Endothelial cell (in vitro differentiated cells): ENCODE data around the gene MUC12. TPM values are rescaled to one million over a fixed set of nuclear protein-coding genes. Genes with fewer than 3 reads are reported as not detected.

ENCODE experiments used
- DNase-seq: peaks from one replicate; pipeline ENCODE4 v3.0.0; 2021; ENCODE audit warnings: low spot score
- H3K27ac Mint-ChIP-seq: one replicate; pipeline ENCODE4 v1.8.0; 2021; ENCODE audit warnings: mixed read lengths, inconsistent platforms; ENCODE audit not compliant: unreplicated experiment
- H3K27me3 Mint-ChIP-seq: one replicate; pipeline ENCODE4 v1.8.0; 2021; ENCODE audit warnings: mild to moderate bottlenecking, moderate library complexity, mixed read lengths, inconsistent platforms; ENCODE audit not compliant: unreplicated experiment
- H3K36me3 Mint-ChIP-seq: one replicate; pipeline ENCODE4 v1.8.0; 2021; ENCODE audit warnings: mild to moderate bottlenecking, low read depth, mixed read lengths, inconsistent platforms; ENCODE audit not compliant: unreplicated experiment
- H3K4me1 Mint-ChIP-seq: one replicate; pipeline ENCODE4 v1.8.0; 2021; ENCODE audit warnings: mild to moderate bottlenecking, mixed read lengths, inconsistent platforms; ENCODE audit not compliant: unreplicated experiment
- H3K4me3 Mint-ChIP-seq: one replicate; pipeline ENCODE4 v1.8.0; 2021; ENCODE audit warnings: mild to moderate bottlenecking, mixed read lengths, inconsistent platforms; ENCODE audit not compliant: unreplicated experiment
- H3K9me3 Mint-ChIP-seq: one replicate; pipeline ENCODE4 v1.8.0; 2021; ENCODE audit warnings: mixed read lengths, inconsistent platforms; ENCODE audit not compliant: unreplicated experiment
- total RNA-seq: library from RNA; stranded (reverse); fragmentation: NEBNext Ultra II Directional; extraction: Animal tissue kit (Norgen Biotek cat#: 25700); gene quantifications from one replicate; pipeline ENCODE4 v1.2.1, GENCODE V29; 2021; ENCODE audit not compliant: unreplicated experiment
- TF ChIP-seq, protein P1 (sequence below): fragments of 200-600 bp; sonication (generic); IDR thresholded peaks from one replicate; pipeline ENCODE4 v1.5.0; 2021; ENCODE audit warnings: antibody characterized with exemption; ENCODE audit not compliant: unreplicated experiment

Gene MUC12
- total RNA-seq, 1 donor from 2014 or later: 1.3 TPM

DNA sequence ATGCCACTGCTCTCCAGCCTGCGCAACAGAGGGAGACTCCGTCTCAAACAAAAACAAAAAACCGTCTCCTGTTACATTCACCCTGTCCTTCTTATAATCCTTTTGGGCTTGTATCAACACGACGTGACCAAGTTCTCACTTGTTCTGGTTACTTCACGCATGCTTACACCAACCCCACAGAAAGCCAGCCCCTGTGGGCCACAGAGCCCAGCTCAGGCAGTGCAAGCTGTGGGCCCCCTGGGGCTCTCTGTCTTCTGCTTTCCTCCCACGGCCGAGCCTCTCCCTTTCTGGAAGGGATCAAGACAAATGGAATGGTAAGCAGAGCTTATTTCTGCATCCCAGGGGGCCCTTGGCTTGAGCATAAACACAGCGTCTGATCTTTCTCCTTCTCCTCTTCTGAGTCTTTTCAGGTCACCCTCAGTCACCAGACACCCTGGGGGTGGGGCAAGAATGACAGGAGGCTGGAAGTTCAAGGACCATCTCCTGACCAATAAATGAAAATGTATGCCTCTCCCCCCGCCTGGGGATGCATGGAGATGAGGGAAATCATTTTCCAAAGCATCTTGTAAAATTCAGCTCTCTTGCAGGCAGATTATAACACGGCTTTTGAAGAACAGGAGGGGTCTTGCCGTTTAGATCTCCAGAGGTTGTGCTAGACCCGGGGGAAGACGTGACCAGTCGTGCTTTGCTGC, 96.9 kb downstream of the MUC12 start:
- H3K27me3 Mint-ChIP-seq: peaks cover 8% of the 10 kb centered on the region
- no peaks in the 10 kb centered on the region for H3K4me1 Mint-ChIP-seq
- DNase-seq: no peak
- TF ChIP-seq, protein P1, sequence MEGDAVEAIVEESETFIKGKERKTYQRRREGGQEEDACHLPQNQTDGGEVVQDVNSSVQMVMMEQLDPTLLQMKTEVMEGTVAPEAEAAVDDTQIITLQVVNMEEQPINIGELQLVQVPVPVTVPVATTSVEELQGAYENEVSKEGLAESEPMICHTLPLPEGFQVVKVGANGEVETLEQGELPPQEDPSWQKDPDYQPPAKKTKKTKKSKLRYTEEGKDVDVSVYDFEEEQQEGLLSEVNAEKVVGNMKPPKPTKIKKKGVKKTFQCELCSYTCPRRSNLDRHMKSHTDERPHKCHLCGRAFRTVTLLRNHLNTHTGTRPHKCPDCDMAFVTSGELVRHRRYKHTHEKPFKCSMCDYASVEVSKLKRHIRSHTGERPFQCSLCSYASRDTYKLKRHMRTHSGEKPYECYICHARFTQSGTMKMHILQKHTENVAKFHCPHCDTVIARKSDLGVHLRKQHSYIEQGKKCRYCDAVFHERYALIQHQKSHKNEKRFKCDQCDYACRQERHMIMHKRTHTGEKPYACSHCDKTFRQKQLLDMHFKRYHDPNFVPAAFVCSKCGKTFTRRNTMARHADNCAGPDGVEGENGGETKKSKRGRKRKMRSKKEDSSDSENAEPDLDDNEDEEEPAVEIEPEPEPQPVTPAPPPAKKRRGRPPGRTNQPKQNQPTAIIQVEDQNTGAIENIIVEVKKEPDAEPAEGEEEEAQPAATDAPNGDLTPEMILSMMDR: no peak
- H3K4me3 Mint-ChIP-seq: no peak overlapping the region
- H3K9me3 Mint-ChIP-seq: no peaks in the 10 kb centered on the region
- H3K36me3 Mint-ChIP-seq: no peaks in the 10 kb centered on the region
- no peak overlapping the region for H3K27ac Mint-ChIP-seq

DNA sequence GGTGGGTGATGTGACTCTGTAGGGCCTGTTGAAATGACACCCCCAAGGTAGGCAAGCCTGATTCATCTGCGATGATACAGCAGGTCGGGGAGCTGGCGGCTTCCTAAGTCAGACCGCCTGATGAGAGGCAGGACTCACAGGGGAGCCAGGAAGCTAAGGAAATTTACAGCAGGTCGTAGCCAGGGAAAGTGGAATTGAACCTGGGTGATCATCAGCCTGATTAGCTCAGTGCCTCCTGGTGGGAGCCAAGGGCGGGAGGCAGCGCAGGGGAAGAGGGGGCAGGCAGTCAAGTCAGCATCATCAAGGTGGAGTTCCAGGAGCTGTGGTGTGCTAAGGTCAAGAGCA, 97.4 kb downstream of the MUC12 start:
- DNase-seq: no peak
- Mint-ChIP-seq H3K9me3 (no peaks in the 10 kb centered on the region), H3K27ac (no peak overlapping the region), H3K4me1 (no peaks in the 10 kb centered on the region), H3K27me3 (peaks cover 8% of the 10 kb centered on the region), H3K4me3 (no peak overlapping the region), H3K36me3 (no peaks in the 10 kb centered on the region)
- TF ChIP-seq, protein P1: no peak

DNA sequence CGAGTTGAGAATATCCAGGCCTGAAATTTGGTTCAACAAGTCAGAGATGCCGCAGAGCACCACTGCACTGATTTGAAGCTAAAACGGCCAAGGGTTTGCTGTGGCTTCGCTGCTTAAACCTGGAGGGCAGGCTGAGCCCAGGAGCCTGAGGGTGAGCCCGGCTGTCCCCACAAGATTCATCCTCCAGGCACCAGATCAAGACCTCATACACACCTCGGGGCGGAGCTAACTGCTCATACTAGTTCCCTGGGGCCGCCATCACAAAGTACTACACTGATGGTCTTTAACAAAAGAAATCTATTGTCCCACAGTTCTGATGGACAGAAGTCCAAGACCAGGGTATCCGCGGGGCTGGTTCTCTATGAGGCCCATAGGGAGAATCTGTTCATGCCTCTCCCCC, 99.0 kb downstream of the MUC12 start:
- DNase-seq: no peak
- H3K9me3 Mint-ChIP-seq: no peaks in the 10 kb centered on the region
- H3K36me3 Mint-ChIP-seq: no peaks in the 10 kb centered on the region
- peaks cover 8% of the 10 kb centered on the region for H3K27me3 Mint-ChIP-seq
- H3K4me3 Mint-ChIP-seq: no peak overlapping the region
- TF ChIP-seq, protein P1: no peak
- H3K4me1 Mint-ChIP-seq: no peaks in the 10 kb centered on the region
- H3K27ac Mint-ChIP-seq: no peak overlapping the region

Other genes with a start within 250 kb of the MUC12 start
- 0.33 TPM for gene EPO, start 249.1 kb upstream of the MUC12 start, total RNA-seq
- 0.05 TPM for gene ZAN, start 236.0 kb upstream of the MUC12 start, total RNA-seq
- gene EPHB4, start 142.0 kb upstream of the MUC12 start, total RNA-seq: 288 TPM
- gene SLC12A9, start 116.9 kb upstream of the MUC12 start, total RNA-seq: 60.5 TPM
- 93.8 TPM for gene TRIP6, start 102.2 kb upstream of the MUC12 start, total RNA-seq
- gene SRRT, start 94.5 kb upstream of the MUC12 start, total RNA-seq: 173 TPM
- gene UFSP1, start 79.8 kb upstream of the MUC12 start, total RNA-seq: 2.4 TPM
- gene ACHE, start 73.7 kb upstream of the MUC12 start, total RNA-seq: 3.0 TPM
- gene MUC3A, start 20.0 kb upstream of the MUC12 start, total RNA-seq: 3.4 TPM
- gene MUC17, start 50.5 kb downstream of the MUC12 start, total RNA-seq: not detected
- gene TRIM56, start 115.9 kb downstream of the MUC12 start, total RNA-seq: 5.3 TPM
- 0.80 TPM for gene SERPINE1, start 157.5 kb downstream of the MUC12 start, total RNA-seq
- 45.6 TPM for gene AP1S1, start 184.9 kb downstream of the MUC12 start, total RNA-seq
- gene VGF, start 196.0 kb downstream of the MUC12 start, total RNA-seq: 0.77 TPM
- not detected for gene NAT16, start 210.7 kb downstream of the MUC12 start, total RNA-seq
- gene MOGAT3, start 231.5 kb downstream of the MUC12 start, total RNA-seq: not detected
- 73.0 TPM for gene PLOD3, start 248.0 kb downstream of the MUC12 start, total RNA-seq
- 71.5 TPM for gene ZNHIT1, start 248.6 kb downstream of the MUC12 start, total RNA-seq